UCSD-AML1 (cell line): ENCODE data around the gene USP26.
"Not testable (repeated sequence)": the region's sequence is repeated elsewhere in the genome, so short reads cannot be mapped to it uniquely, and the experiment has no call there.

Source experiments
- DNase-seq: peaks from one replicate; lab custom pipeline; 2025; ENCODE audit not compliant: unreplicated experiment; lab: John Stamatoyannopoulos, UW

The USP26 gene, protein sequence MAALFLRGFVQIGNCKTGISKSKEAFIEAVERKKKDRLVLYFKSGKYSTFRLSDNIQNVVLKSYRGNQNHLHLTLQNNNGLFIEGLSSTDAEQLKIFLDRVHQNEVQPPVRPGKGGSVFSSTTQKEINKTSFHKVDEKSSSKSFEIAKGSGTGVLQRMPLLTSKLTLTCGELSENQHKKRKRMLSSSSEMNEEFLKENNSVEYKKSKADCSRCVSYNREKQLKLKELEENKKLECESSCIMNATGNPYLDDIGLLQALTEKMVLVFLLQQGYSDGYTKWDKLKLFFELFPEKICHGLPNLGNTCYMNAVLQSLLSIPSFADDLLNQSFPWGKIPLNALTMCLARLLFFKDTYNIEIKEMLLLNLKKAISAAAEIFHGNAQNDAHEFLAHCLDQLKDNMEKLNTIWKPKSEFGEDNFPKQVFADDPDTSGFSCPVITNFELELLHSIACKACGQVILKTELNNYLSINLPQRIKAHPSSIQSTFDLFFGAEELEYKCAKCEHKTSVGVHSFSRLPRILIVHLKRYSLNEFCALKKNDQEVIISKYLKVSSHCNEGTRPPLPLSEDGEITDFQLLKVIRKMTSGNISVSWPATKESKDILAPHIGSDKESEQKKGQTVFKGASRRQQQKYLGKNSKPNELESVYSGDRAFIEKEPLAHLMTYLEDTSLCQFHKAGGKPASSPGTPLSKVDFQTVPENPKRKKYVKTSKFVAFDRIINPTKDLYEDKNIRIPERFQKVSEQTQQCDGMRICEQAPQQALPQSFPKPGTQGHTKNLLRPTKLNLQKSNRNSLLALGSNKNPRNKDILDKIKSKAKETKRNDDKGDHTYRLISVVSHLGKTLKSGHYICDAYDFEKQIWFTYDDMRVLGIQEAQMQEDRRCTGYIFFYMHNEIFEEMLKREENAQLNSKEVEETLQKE

DNA sequence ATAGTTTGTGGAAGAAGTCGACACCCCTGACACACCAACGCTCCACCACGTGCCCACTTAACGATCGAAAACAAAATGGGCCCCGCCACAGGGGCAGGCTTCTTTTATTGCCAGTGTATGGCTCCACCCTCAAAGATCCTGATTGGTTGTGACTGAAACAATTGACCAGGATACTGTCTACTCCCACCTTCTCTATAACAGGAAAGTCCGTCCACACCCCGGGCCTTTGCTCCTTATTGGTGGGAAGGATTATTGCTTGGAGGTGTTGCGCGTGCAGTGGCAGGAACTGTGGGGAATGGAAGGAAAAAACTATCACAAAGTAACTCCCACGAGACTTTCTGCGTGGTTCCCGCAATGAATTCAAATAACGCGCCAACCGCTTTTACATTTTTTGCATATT, at the start of gene USP26:
USP26 (minus strand) TSS at position 79 of the 400 bp plus-strand sequence. CDS start 68,889 bp downstream, outside the sequence.
- DNase-seq: no peak

DNA sequence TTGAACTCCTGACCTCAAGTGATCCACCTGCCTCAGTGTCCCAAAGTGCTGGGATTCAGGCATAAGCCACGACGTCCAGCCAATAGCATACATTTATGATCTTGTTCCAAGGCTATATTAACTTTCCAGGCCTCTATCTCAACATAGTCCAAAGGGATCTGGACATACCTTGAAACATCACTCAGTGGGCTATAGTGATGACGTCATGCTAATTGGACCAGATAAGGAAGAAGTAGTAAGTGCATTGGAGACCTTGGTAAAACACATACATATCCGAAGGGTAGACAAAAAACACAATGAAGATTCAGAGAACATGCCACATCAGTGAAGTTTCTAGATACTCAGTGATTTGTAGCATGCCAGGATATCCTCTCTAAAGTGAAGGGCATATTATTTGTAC, 37.4 kb upstream of the USP26 start:
- no peak for DNase-seq

DNA sequence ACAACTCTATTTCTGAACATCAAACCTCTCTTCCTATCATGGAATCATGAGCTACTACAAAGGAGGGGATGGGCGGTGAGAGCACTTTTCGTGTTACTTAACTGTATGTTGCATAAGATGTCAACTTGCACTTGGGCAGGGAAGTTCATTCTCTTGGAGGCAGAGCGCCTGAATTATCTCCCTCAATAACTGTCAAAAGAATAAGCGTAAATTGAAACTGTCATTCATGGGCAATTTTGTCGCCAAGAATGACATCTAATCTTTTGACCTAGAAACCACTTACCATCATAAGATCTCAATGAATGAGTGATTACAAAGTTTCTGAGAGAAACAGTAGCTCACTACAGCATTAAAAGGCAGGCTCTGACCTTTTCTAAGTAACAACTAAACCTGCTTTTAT, 23.5 kb upstream of the USP26 start:
- DNase-seq: no peak

DNA sequence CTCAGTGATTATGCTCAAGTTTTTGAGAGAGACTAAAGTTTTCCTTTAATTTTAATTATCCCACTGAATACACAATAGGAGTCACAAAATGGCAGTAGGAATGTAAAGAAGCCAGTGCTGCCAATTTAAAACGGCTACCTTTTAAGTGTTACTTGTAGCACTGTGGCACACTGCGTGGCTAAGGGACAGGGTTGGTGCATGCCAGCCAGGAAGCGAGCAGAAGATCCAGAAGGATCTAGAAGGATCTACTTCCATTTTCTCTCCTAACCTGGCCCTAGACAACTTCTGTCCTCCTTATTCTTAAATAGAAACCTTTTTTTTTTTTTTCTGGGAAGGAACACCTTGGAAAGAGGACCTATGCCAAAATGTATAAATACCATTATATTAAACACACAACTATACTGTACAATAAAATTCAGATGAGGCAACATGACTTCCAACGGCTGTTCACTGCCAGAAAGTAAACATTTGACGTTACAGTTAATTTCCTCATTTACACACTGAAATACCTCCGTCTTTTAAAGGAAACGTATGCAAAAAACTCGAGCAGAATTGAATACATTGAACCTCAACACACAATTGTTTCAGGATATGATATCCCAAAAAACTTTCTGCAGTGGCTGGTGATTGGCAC, 2.7 kb downstream of the USP26 start:
- no peak for DNase-seq

DNA sequence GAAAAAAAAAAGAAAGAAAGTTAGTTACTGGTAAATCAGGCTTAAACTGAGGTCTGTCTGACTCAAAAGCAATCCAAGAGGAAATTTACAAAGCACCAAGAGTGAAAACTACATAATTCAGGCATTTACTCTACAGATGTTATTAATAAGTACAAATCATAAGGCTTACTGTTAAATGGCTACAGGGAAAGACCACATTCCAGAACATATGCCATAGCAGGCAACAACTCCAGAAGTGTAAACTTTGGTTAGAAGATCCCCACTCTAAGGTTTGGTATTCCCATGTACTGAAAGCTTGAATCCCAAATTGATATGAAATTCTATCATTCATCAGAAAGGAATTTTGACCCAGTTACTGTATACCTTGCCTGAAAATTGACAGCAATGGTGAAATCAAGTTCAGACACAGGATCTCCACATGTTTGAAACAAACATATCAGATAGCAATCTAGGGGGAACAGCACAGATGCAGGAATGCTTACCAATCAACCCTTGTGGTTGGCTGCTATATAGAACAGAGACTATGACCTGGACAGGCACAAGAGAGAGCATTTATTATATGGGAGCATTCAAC, 6.6 kb downstream of the USP26 start:
- DNase-seq: no peak

DNA sequence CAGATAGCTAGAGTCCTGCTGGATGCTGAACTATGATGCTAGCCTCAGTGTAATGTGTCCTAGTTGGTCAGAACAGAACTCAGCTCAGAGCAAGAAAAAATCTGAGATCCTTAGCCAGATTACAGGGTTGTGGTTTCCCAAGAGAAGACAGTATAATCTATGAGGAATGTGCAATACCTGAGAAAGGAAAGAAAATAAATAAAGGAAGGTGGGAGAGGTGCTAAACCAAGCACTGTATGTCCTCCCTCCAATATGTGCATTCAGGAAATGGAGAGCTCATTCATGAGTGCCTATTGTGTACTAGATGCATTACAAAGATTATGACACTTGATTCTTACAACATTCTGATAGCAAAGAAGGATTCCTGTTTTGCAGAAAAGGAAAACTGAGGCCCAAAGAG, 7.5 kb downstream of the USP26 start:
- DNase-seq: no peak

DNA sequence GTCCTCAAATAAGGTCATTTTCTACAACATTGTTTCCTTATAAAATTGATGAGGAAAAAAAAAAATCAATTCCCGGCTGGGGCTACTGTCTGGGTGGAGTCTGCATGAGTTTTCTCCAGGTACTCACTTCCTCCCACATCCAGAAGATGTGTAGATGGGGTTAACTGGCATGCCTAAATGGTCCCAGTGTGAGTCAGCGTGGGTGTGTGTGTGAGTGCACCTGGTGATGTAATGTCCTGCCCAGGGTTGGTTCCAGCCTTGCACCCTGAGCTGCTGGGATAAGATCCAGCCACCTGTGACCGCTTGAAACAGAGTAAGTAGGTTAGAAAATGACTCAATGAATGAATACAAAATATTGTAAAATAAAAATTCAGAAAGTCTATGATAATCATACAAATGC, 11.1 kb downstream of the USP26 start:
- DNase-seq: no peak

DNA sequence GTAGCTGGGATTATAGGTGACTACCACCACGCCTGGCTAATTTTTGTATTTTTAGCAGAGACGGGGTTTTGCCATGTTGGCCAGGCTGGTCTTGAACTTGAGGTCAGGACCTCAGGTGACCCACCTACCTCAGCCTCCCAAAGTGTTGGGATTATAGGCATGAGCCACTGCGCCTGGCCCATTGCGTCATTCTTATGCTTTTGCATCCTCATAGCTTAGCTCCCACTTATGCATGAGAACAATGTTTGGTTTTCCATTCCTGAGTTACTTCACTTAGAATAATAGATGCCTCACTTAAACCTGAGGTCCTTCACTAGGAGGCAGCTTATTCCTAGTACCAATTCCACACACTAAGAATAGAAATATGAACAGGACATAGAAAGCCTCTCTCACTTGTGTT, 11.9 kb downstream of the USP26 start:
- DNase-seq: not testable (repeated sequence)

DNA sequence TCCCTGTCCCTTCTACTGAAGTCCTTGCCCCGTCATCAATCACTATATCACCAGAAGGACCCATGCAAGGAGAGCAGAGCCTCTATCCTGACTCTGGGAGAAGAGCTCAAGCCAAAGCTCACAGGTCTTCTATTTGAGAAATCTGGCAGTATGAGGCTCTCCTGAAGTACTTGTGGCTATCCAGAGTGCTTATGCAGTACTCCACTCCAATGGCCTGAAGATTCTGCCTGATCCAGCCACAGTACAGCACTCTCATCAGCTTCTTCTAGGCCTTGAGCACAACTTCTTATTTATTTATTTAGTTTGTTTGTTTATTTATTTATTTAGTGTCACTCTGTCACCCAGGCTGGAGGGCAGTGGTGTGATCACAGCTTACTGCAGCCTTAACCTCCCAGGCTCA, 13.0 kb downstream of the USP26 start:
- no peak for DNase-seq

DNA sequence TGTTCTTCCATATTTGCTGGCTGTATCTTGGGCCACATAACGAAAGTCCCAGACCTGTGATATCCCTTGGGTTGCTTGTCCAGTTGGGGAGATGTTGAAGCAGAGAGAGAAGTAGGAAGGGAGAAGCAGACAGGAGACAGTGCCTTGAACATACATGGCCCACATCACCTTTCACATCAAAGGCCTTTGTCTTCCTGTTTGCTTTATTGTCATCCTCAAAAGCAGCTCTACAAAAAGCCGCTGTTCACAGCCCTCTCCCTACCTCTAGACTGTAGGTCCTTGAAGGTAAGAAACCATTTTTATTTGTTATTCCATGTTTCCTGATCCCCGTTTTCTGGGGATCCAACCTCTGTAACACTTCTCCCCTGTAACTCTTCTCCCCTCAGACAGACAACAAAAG, 14.9 kb downstream of the USP26 start:
- DNase-seq: no peak

DNA sequence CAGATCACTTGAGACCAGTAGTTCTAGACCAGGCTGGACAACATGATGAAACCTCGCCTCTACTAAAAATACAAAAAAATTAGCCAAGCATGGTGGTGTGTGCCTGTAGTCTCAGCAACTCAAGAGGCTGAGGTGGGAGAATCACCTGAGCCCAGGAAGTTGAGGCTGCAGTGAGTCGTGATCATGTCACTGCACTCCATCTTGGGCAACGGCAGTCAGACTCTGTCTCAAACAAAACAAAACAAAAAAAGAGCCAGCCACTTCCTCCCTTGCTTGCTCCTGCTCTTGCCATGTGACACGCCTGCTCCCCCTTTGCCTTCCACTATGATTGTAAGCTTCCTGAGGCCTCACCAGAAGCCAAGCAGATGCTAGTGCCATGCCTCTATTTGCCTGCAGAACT, 19.1 kb downstream of the USP26 start:
- not testable (repeated sequence) for DNase-seq

DNA sequence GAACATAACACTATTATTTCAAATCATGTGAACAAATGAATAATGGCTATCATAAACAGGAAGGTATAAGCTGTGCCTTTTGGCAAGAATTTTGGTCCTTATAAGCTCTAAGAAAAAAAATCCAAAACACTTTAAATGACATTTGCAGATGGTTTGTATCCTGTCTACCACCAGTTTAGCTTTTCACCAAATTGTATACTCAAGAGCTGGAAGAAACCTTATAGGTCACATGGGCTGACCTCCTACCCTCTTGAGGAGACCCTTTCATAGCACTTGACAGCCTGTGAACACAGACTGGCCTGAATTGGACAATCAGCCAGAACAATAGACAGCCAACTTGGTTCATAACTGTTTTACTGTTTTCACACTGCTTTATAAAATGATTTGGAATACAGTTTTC, 24.3 kb downstream of the USP26 start:
- DNase-seq: no peak

DNA sequence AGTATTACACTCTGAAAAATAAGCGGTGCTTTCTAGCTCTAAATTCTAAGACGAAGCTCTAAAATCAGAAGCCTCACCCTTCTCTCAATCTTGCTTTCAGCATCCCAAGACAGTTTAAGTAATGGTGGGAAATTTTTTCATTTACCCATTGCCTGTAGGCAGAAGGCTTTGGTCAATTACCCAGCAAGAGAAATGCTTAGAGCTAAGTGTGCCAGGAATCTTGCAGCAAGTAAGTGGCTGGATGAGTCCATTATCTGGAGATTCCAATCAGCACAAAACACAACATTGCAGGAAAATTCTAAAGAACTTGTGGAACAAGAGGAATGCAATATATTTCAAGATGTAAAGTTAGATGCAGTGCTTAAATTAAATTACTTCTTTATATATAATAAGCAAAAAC, 28.4 kb downstream of the USP26 start:
- DNase-seq: no peak

DNA sequence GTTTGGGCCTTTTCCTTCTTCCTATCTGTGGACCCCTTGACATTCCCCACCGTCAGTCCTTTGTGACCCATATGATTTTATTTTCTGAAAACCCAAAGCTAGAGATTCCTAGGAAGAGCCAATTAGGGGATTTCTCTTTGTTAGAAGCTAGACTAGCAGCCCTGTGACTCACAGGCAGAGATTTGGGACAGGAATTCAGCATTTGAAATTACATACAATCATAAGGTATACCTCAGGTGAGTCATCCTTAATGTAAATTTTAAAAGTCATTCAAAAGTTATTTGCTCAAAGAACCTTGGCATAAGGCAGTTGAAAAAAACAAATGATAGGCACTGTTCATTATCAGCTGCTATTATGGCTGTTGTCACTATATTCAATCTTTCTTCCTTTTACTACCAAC, 40.6 kb downstream of the USP26 start:
- no peak for DNase-seq

DNA sequence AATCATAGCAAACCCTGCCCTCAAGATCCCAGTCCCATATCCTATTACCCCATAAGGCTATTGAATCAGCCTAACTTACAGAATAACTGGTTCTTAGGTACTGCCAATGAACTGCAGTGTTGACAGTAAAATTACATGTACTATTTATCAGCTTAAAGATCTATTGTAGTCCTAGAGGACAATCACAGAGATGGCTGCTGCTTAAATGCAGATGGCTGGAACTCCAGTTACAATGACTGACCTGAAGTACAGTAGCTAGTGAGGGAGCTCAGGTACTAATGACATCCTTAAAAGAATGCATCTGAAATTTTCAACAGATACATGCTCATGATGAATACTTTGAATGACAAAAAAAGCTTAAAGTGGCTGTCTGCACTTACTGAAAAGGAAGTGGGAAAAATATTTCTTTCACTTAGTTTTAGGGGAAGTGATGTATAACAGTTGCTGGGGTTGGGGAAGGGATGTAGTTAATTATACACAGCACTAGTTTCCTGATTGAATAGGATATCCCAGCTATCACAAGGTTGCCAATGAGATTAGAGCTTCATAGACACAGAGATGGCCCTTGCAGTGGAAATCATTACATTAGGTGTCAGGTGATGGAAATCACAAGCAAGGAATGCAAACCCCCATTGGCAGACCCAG, 42.0 kb downstream of the USP26 start:
- no peak for DNase-seq

DNA sequence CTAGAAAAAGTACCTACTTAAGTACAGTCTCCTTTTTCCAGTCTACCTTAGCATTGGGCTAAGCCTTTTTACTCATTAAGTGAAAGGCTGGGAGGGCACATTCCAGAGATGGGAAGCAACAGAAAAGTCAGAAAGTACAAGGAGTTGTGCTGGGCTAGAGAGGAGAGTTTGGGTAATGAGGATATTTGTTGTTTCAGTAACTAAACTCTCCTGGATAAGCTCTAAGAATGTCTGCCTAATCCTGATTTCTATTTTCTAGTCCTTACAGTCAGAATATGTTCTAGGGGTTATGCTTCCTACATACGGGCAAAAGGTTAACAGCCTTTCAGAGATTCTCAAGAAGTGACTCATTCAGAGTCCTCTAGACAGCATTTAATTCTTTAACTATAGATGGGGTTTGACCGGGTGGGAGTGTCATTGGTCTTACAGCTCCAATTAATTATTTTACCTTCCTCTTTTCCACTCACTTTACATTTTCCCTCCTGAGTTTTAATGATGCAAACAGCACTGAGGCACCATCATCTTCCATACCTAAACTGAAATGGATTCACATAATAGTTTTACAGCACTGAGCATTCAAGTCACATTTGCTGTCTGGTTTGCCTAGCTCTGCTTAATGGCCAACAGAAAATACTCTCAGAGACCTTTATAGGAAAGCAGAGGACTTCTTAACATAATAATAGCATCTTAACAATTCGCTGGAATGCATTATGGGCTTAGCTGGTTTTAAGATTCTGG, 42.9 kb downstream of the USP26 start:
- no peak for DNase-seq

DNA sequence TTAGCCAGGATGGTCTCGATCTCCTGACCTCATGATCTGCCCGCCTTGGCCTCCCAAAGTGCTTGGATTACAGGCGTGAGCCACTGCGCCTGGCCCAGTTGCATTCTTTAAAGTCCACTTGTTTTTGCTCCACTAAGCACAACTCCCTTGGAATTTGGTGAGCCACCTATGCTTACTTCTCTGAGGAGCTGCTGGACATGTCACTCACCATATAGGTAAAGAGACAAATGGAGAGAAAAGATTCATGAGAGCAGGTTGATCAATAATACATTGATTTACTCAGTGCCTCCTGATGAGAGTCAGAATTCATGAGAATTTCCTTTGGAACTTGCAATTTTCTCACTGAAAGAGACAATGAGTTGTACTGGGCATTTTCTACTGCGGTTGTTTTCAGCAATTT, 48.2 kb downstream of the USP26 start:
- no peak for DNase-seq

DNA sequence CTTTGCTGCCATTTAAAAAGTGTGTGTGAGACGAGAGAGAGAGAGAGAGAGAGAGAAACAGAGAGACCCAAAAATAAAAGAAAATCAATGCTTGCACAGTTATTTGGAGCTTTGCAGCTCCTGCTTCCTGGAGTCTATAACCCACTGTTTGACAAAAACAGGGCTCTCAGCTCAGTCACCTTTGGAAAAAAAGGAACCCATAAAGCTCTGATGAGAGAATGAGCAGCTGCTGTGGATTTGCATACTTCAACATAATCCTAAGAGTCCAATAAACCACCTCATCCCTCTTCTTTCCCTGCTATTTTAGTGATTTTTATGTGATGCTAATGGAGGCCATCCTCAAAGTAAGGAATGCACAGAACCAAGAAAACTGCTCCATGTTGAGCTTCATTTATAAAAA, 50.3 kb downstream of the USP26 start:
- no peak for DNase-seq

DNA sequence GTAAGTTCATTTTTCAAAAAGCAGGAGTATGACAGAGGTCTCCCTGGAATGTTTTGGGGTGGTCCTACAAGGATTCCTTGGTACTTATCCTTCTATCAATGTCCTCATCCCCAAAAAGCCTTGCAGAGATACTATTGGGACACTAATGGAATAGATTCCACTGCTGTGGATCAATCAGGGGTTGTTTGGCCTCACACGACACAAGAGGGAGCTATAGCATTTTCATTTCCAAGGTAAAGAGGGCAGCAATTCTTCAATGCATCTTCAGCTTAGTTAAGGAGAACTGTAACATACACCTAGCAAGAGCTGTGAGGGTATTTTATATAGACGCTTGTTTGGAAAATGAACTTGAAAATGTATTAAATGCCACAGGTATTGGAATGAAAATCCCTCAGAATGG, 50.9 kb downstream of the USP26 start:
- no peak for DNase-seq

DNA sequence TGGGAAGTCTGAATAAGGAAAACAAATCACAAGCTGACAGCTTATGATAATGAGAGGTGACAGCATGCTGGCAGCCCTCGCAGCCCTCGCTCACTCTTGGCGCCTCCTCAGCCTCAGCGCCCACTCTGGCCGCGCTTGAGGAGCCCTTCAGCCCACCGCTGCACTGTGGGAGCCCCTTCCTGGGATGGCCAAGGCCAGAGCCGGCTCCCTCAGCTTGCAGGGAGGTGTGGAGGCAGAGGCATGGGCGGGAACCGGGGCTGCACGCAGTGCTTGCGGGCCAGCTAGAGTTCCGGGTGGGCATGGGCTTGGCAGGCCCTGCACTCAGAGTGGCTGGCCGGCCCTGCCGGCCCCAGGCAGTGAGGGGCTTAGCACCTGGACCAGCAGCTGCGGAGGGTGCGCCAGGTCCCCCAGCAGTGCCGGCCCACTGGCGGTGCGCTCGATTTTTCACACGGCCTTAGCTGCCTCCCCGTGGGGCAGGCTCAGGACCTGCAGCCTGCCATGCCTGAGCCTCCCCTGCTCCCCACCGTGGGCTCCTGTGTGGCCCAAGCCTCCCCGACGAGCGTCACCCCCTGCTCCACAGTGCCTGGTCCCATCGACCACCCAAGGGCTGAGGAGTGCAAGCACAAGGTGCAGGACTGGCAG, 52.6 kb downstream of the USP26 start:
- not testable (repeated sequence) for DNase-seq
